HG03521 (cell line): ENCODE measurements around the gene CBX1.
"Not testable (repeated sequence)": the region's sequence is repeated elsewhere in the genome, so short reads cannot be mapped to it uniquely, and the experiment has no call there.

Experiments used
- ATAC-seq: cut with Tn5 transposase; IDR thresholded peaks from one replicate; pipeline ENCODE4 v1.9.1; 2021; ENCODE audit warnings: mild to moderate bottlenecking, moderate library complexity; ENCODE audit not compliant: unreplicated experiment

Gene CBX1

DNA sequence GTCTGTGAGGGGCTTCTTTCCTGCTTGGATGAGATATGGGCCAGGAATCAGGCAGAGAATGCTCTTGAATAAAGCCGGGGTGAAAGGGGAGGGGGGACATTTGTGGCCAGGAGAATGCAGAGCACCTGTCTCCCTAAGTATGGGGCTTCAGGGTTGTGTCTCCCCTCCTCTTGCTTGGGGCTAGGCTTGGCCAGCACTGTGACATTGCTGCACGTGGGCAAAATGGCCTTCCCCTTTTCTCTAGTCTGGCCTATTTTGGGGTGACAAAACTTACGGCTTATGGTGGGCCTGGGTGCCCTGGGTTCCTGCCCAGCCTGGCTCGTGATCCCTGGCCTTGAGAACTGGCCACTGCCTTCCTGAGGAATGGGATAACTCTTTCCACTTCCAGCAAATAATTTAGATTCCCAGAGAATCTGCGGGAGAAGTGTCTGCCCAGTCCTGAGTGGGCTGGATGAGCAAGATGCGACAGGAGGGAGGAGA is 47.5 kb downstream of the CBX1 start:
- ATAC-seq: no peak

- no peak for ATAC-seq
These were observed 48.1 kb downstream of the CBX1 start for GRCh38 chr17:48052956-48053757.

- no peak for ATAC-seq
These were observed 49.4 kb downstream of the CBX1 start for GRCh38 chr17:48051706-48052486.

GRCh38 chr17:48051283-48051682 is 50.0 kb downstream of the CBX1 start:
- ATAC-seq: no peak

- peak; percentile 36 for ATAC-seq
These were observed 52.7 kb downstream of the CBX1 start for GRCh38 chr17:48048384-48049126.

DNA sequence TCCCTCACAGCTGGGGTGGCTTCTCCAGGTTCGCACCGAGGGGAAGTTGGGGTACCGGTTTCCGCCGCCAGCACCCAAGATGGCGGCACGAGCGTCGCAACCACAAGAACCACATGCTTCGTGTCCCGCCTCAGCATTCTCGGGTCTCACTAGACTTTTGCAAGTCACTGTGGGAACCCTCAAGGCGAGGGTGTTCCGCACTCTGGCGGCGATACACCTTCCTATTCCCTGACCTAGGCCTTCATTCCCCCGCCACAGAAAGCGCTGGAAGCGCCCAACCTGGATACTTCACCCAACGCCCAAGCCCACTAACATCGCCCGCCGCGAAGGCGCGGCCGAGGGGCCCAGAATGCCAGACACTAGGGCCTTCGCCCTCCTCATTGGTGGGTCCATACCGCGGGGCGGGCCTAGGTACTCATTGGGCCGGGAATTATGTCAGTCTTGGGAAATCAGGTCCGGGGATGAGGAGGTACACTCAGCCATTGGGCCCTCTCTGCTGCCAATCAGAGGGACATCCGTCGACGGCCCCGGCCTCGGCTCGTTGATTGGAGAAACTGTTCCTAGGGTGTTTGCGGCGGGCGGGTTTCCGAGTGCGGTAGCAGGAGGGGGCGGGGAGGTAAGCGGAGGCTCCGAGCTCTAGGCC is 53.4 kb downstream of the CBX1 start, which contains the start of gene NFE2L1:
TSS of gene NFE2L1 (plus strand) at position 619 of the 643 bp plus-strand sequence. CDS start 2,760 bp downstream, outside the sequence.
- ATAC-seq: peak; percentile 84

DNA sequence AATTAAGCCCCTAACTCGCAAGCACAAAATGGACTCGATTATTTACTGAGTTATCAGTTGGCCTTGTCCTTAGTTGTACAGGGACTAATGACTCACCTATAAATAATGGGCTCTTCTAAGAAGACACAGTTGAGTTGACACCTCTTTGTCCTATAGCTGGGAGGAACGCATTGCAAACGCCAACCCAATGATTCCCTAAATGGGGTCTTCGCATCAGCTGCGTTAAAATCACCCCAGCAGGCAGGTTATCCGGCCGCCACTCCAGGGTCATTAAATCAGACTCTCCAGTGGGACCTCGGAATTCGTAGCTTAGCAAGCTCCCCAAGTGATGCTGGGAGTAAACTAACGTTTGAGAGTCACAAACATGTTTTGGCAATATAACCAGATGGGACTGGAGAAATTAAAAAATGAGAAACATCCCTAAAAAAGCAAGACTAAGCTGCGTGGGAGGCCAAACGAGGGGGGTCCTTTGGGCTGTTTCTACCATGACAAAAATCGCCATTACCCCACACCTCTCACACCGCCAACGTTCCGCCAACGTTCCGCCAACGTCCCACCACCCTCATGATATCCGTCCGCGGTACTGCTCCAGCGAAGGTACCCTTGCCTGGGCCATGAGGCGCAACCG is 54.1 kb downstream of the CBX1 start:
- ATAC-seq: no peak

DNA sequence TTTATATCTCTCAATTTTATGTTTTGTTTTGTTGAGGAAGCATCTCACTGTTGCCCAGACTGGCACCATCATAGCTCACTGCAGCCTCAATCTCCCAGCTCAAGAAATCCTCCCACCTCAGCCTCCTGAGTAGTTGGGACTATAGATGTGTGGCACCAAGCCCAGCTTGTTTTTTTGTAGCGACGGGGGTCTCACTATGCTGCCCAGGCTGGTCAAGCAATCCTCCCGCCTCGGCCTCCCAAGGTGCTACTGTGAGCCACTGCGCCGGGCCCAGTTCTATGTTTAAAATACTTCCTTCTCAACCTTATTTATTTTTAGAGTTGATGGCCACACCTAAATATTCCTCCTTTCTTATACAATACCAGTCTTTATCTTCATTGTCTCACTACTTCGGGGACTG is 55.0 kb downstream of the CBX1 start:
- ATAC-seq: no peak

DNA sequence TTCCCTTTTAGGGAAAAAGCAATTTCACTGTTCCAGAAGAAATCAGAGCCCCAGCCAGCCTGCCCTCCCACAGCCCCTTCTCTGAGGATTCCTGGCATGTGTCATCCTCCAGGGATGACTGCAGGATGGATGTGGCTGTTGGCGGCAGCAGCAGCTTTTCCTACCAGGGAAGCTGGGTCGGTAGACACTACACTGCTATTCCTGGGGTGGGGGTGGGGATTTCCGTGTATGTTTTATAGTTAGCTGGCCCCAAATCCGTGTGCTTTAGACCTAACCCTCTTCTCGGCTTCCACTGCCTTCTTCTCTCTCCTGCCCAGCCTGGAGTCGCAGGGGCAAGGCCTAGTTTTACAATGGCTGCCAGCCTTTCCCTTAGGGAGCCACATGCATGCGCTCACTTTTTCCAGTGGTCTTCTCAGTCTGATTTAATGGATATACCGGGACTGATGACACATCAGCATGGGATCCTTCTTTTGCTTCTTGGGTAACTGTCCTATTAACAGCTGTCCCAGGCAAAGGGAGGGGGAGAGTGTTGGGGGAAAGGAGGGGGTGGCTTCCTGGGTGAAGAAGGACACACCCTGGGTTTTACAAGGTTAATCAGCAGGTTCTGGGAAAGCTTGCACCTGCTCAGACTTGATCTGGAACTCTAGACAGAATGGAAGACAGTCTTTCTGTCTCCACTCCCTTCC is 55.8 kb downstream of the CBX1 start:
- no peak for ATAC-seq

DNA sequence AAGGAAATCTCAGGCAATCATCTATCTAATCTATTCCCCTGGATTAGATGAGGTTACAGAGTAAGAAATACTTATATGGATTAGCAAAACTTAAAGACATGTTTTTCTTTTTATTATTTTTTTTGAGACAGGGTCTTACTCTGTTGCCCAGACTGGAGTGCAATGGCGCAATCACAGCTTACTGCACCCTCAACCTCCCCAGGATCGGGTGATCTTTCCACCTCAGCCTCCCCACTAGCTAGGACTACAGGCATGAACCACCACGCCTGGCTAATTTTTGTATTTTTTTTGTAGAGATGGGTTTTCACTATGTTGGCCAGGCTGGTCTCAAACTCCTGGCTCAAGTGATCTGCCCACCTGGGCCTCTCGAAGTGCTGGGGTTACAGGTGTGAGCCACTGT is 56.4 kb downstream of the CBX1 start:
- no peak for ATAC-seq

DNA sequence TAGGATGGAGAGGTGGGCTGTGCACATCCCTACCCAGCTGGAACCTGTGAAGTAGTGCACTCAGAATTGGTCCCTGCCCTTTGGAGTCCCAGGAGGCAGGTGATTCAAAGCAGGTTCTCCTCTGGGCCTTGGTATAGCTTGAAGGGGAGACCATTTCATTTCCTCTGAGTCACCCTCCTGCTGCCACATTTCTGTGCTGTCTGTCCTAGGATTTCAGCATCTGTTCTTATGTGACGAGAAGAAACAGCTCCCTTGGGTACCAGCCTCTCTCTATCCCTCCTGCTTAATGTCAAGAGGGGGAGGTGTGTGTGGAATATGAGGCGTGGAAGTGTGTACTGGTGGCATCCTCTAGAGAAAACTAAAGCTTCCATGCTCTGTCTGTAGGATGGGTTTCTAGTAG is 58.1 kb downstream of the CBX1 start:
- ATAC-seq: no peak

DNA sequence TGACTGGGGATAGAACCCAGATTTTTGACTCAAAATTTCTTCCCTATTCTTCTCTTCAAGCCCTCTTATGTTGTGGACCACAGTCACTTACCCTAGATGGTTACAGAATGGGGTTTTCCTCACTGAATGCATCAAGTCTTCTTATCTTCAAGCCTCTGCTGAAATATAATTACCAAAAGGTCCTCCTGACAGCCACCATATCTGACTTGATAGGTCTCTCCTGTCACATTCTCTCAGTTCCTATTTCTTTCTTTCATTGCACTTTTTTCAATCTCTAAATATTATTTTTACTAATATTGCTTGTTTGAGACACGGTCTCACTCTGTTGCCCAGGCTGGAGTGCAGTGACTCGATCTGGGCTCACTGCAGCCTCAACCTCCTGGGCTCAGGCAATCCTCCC is 62.6 kb downstream of the CBX1 start:
- no peak for ATAC-seq

- no peak for ATAC-seq
These were observed 63.4 kb downstream of the CBX1 start for GRCh38 chr17:48037838-48038323.

DNA sequence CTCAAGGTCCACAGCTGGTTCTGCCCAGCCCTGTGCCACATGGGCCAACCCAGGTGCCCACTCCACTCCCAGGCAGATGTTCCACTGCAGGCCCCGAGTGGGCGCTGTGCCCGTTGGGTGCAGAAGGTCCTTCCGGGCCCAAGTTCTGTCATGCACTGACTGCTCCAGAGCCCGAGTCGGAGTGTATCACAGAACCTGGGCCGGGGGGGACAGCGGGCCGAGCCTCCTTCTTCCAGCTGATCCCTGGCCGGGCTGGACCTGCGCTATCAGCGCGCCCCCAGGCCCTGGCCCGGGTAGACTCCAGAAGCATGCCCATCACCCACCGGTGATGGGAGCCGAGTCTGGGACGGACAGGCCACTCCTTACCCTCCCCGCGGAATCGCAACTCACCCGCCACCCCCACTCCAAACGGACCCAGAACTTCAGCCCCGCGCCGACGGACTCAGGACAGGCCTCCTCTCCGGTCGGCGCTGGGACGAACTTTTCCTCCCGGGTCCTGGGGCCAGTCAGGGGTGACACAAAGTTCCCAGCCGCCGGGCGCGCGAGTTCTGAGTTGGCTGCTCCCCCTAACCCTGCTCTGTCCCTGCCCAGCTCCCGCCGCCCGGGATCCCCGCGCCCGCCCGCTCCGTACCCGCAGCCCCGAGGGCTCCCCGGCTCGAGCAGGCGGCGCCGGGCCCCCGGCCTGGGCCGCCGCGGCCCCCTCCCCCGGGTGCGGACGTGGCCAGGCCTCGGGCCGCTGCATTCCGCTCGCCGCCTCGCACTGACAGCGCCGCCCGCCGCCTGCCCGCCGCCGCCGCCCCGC is 64.0 kb downstream of the CBX1 start, which contains the start of gene COPZ2:
TSS of gene COPZ2 (minus strand) at position 762 of the 802 bp plus-strand sequence. CDS start at position 742, 20 bp downstream.
- ATAC-seq: no peak

DNA sequence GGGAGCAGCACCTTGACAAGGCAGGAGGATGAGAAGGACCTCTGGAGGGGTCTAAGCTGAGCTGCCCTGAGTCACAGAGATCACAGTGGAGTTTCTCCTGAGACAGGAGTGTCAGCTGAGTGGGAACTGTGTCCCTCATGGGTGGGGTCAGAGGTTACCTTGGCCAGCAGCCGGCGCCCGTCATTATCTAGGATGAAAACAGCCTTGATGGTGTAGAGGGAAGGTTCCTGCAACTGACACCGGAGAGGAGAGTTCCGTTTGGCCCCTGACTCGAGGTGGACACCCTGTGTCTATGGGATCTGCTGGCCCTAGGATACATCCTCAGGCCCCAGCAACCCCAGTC is 64.6 kb downstream of the CBX1 start:
- no peak for ATAC-seq

GRCh38 chr17:48034734-48035133 is 66.5 kb downstream of the CBX1 start:
- ATAC-seq: not testable (repeated sequence)

- no peak for ATAC-seq
These were observed 69.3 kb downstream of the CBX1 start for GRCh38 chr17:48031966-48032365.

GRCh38 chr17:48030531-48030930 is 70.7 kb downstream of the CBX1 start:
- no peak for ATAC-seq

GRCh38 chr17:48028736-48029135 is 72.5 kb downstream of the CBX1 start:
- no peak for ATAC-seq
